HepG2 (cell line): ENCODE data around the gene BBS9. TPM values are rescaled to one million over a fixed set of nuclear protein-coding genes. Genes with fewer than 3 reads are reported as not detected.

ENCODE experiments used
- FOXJ3 ChIP-seq: sonication (generic); formaldehyde crosslinking; IDR thresholded peaks from 2 replicates; pipeline ENCODE4 v1.4.0; 2020; ENCODE audit warnings: missing genetic modification reagents, mild to moderate bottlenecking, borderline replicate concordance
- FOXK2 ChIP-seq: fragments of 450-650 bp; IDR thresholded peaks from 2 replicates; pipeline ENCODE4 v1.6.1; 2016
- GABPA ChIP-seq, 2 experiments: IDR thresholded peaks; 2 replicates each; pipeline ENCODE4 v1.6.1; 2011 to 2016; ENCODE audit warnings: low read depth in 2 of 2, low read length in 1 of 2, missing biosample characterization in 1 of 2, missing genetic modification characterization in 1 of 2
- IKZF1 ChIP-seq: fragments of 450-650 bp; IDR thresholded peaks from 2 replicates; pipeline ENCODE4 v1.7.1; 2016
- ISL2 ChIP-seq: sonication (generic); formaldehyde crosslinking; IDR thresholded peaks from 2 replicates; pipeline ENCODE4 v1.5.0; 2020; ENCODE audit warnings: missing genetic modification reagents
- MED1 ChIP-seq: sonication (generic); formaldehyde crosslinking; IDR thresholded peaks from 2 replicates; pipeline ENCODE4 v1.4.0; 2020; ENCODE audit warnings: missing genetic modification reagents
- MIER3 ChIP-seq: IDR thresholded peaks from 2 replicates; pipeline ENCODE4 v1.6.1; 2016; ENCODE audit warnings: missing compliant biosample characterization, borderline replicate concordance
- NR2F1 ChIP-seq, 2 experiments: fragments of 450-650 bp in 1 of 2; formaldehyde crosslinking in 1 of 2; IDR thresholded peaks; 2 replicates each; pipeline versions ENCODE4 v1.5.0 to v1.6.1; 2016 to 2020; ENCODE audit warnings: mild to moderate bottlenecking in 1 of 2, missing compliant biosample characterization in 1 of 2, missing genetic modification reagents in 1 of 2, moderate library complexity in 1 of 2
- RFXANK ChIP-seq: IDR thresholded peaks from 2 replicates; pipeline ENCODE4 v1.6.1; 2016
- SRF ChIP-seq: IDR thresholded peaks from 2 replicates; pipeline ENCODE4 v1.6.1; 2011; ENCODE audit warnings: mild to moderate bottlenecking, low read depth, low read length, moderate library complexity
- U2AF2 ChIP-seq: fragments of 200-400 bp; formaldehyde crosslinking; IDR thresholded peaks from 2 replicates; pipeline ENCODE4 v1.6.1; 2017; ENCODE audit warnings: low read depth, mild to moderate bottlenecking, low read length
- ZFP90 ChIP-seq: sonication (generic); formaldehyde crosslinking; IDR thresholded peaks from 2 replicates; pipeline ENCODE4 v1.8.0; 2022; ENCODE audit warnings: missing genetic modification reagents, mild to moderate bottlenecking, inconsistent platforms, borderline replicate concordance
- ZKSCAN5 ChIP-seq: sonication (generic); formaldehyde crosslinking; IDR thresholded peaks from 2 replicates; pipeline ENCODE4 v1.5.1; 2020; ENCODE audit warnings: mild to moderate bottlenecking, missing genetic modification reagents
- ZNF232 ChIP-seq: sonication (generic); formaldehyde crosslinking; IDR thresholded peaks from 2 replicates; pipeline ENCODE4 v1.4.0; 2020; ENCODE audit warnings: missing genetic modification reagents, borderline replicate concordance
- polyA plus RNA-seq, 8 experiments: library from polyadenylated mRNA; depleted of rRNA in 3 of 8; stranded (reverse) in 7 of 8; unstranded in 1 of 8; fragments of >200 nt; fragmentation: Illumina TruSeq in 4 of 8; extraction: Trizol in 4 of 8; gene quantifications; 2 replicates each; pipeline versions ENCODE4 v1.2.1 to v1.2.3, GENCODE V29; 2011 to 2016; ENCODE audit warnings: low read depth in 4 of 8, missing spikeins in 1 of 8, mixed read lengths in 1 of 8; ENCODE audit not compliant: insufficient read depth in 1 of 8
- total RNA-seq, 5 experiments: library from RNA; depleted of rRNA; stranded (reverse); fragments of >200 nt; fragmentation: Illumina TruSeq; extraction: Trizol; gene quantifications; 2 replicates each; pipeline ENCODE4 v1.2.3, GENCODE V29; 2016; ENCODE audit warnings: low read depth in 1 of 5
- TF ChIP-seq, protein P1 (sequence below): IDR thresholded peaks from 2 replicates; pipeline ENCODE4 v1.4.0; 2020; ENCODE audit warnings: mild to moderate bottlenecking, missing genetic modification reagents
- TF ChIP-seq, protein P2 (sequence below): sonication (generic); formaldehyde crosslinking; conservative IDR thresholded peaks from 2 replicates; pipeline ENCODE4 v1.4.0; 2020; ENCODE audit warnings: mild to moderate bottlenecking, missing genetic modification reagents, moderate library complexity
- TF ChIP-seq, protein P3 (sequence below): sonication (generic); formaldehyde crosslinking; IDR thresholded peaks from 2 replicates; pipeline ENCODE4 v1.4.0; 2020; ENCODE audit warnings: missing genetic modification reagents

BBS9 gene
- total and polyA plus RNA-seq, 2 of the 13 experiments (the other 11 are each of a cell fraction or from before 2014, with no cell fraction given) = 5.1 to 7.8 TPM

DNA sequence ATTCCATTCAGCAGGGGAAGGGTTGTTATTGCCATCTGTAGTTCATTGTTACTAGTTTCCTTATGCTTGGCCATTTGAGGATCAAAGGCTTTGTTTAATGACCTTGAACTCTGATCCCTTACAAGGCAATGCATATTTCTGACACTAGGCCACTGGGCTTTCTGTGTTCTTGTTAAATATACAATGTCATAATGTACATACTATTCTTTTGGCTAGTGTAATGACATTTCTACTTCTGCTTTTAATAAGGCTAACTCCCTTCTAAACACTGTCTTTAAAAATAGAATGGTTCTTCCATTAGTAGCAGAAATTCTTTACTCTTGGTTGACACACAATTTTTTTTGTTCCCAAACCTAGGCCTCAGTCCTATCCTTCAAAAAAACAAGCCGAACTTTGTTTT lies 86.6 kb downstream of the BBS9 start (continued):
- TF ChIP-seq, protein P1, sequence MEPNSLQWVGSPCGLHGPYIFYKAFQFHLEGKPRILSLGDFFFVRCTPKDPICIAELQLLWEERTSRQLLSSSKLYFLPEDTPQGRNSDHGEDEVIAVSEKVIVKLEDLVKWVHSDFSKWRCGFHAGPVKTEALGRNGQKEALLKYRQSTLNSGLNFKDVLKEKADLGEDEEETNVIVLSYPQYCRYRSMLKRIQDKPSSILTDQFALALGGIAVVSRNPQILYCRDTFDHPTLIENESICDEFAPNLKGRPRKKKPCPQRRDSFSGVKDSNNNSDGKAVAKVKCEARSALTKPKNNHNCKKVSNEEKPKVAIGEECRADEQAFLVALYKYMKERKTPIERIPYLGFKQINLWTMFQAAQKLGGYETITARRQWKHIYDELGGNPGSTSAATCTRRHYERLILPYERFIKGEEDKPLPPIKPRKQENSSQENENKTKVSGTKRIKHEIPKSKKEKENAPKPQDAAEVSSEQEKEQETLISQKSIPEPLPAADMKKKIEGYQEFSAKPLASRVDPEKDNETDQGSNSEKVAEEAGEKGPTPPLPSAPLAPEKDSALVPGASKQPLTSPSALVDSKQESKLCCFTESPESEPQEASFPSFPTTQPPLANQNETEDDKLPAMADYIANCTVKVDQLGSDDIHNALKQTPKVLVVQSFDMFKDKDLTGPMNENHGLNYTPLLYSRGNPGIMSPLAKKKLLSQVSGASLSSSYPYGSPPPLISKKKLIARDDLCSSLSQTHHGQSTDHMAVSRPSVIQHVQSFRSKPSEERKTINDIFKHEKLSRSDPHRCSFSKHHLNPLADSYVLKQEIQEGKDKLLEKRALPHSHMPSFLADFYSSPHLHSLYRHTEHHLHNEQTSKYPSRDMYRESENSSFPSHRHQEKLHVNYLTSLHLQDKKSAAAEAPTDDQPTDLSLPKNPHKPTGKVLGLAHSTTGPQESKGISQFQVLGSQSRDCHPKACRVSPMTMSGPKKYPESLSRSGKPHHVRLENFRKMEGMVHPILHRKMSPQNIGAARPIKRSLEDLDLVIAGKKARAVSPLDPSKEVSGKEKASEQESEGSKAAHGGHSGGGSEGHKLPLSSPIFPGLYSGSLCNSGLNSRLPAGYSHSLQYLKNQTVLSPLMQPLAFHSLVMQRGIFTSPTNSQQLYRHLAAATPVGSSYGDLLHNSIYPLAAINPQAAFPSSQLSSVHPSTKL (CRISPR knock-in tag) = peak; percentile 98
- TF ChIP-seq U2AF2 (no peak), FOXK2 (0 out of 2 replicates have a peak, but pooled peaks have one; percentile 41), RFXANK (CRISPR knock-in tag) (no peak), ZKSCAN5 (CRISPR knock-in tag) (no peak), FOXJ3 (CRISPR knock-in tag) (peak; percentile 79; the same call in 1 of the 2 replicates), MIER3 (CRISPR knock-in tag) (peak; percentile 93; the same call in 1 of the 2 replicates), MED1 (CRISPR knock-in tag) (peak; percentile 82), SRF (peak; percentile 71), NR2F1 (CRISPR knock-in tag; IDR thresholded peaks at IDR 0.05) (peak; percentile 88 to 97), IKZF1 (no peak), ZFP90 (CRISPR knock-in tag) (no peak), ZNF232 (CRISPR knock-in tag) (no peak), GABPA (IDR thresholded peaks at IDR 0.05; ENCODE audit: low read depth, low read length) (no peak), GABPA (CRISPR knock-in tag; IDR thresholded peaks at IDR 0.05; ENCODE audit: low read depth) (0 out of 2 replicates have a peak, but pooled peaks have one; percentile 24), ISL2 (CRISPR knock-in tag) (peak; percentile 92)
- TF ChIP-seq, protein P2, sequence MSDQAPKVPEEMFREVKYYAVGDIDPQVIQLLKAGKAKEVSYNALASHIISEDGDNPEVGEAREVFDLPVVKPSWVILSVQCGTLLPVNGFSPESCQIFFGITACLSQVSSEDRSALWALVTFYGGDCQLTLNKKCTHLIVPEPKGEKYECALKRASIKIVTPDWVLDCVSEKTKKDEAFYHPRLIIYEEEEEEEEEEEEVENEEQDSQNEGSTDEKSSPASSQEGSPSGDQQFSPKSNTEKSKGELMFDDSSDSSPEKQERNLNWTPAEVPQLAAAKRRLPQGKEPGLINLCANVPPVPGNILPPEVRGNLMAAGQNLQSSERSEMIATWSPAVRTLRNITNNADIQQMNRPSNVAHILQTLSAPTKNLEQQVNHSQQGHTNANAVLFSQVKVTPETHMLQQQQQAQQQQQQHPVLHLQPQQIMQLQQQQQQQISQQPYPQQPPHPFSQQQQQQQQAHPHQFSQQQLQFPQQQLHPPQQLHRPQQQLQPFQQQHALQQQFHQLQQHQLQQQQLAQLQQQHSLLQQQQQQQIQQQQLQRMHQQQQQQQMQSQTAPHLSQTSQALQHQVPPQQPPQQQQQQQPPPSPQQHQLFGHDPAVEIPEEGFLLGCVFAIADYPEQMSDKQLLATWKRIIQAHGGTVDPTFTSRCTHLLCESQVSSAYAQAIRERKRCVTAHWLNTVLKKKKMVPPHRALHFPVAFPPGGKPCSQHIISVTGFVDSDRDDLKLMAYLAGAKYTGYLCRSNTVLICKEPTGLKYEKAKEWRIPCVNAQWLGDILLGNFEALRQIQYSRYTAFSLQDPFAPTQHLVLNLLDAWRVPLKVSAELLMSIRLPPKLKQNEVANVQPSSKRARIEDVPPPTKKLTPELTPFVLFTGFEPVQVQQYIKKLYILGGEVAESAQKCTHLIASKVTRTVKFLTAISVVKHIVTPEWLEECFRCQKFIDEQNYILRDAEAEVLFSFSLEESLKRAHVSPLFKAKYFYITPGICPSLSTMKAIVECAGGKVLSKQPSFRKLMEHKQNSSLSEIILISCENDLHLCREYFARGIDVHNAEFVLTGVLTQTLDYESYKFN (CRISPR knock-in tag) = peak; percentile 93
- TF ChIP-seq, protein P3, sequence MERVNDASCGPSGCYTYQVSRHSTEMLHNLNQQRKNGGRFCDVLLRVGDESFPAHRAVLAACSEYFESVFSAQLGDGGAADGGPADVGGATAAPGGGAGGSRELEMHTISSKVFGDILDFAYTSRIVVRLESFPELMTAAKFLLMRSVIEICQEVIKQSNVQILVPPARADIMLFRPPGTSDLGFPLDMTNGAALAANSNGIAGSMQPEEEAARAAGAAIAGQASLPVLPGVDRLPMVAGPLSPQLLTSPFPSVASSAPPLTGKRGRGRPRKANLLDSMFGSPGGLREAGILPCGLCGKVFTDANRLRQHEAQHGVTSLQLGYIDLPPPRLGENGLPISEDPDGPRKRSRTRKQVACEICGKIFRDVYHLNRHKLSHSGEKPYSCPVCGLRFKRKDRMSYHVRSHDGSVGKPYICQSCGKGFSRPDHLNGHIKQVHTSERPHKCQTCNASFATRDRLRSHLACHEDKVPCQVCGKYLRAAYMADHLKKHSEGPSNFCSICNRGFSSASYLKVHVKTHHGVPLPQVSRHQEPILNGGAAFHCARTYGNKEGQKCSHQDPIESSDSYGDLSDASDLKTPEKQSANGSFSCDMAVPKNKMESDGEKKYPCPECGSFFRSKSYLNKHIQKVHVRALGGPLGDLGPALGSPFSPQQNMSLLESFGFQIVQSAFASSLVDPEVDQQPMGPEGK (CRISPR knock-in tag) = 0 out of 2 replicates have a peak, but pooled peaks have one; percentile 35
